ENCODE measurements around the gene SYF2. TPM values are rescaled to one million over a fixed set of nuclear protein-coding genes. Genes with fewer than 3 reads are reported as not detected.

SYF2 gene
- total RNA-seq, 3 donors from 2014 or later (not counting 1 experiment from before 2014, with no cell fraction given), result 67.9 to 92.2 (median 75.3) TPM

DNA sequence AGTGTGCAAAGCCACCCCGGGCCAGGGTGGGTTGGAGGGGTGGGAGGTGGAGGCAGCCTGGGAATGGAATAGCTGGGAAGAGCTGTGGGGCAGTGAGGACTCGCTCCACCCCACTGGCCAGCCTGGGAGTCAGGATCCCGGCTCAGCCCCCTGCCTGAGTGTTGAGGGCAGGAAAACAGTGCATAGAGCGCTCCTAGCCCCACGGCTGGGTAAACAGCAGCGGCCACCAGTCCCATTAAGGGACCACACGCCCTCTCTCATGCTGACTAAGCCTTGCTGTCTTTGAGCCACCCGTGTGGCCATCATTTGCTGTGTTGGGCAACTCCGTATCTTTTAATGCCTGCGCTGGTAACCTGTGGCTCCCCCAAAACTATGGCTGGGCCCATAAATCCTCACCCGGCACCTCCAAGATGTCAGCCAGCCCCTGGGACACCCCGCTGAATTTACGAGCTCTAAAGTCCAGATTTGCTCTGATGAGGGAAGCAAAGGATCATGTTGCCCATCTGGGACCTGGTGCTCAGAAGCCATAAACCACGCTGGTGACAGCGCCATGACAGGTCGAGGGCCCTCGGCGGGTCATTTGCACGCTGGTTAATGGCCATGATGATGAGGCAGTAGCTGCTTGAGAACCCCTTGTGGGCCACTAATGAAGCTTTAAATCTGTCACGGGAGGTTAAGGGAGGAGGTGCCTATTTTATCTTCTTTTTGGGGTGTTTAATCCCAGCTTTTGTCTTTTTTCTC lies 34.9 kb downstream of the SYF2 start:
- intact Hi-C loops (cut with micrococcal nuclease), result no loop called here
- no peak overlapping the region for H3K4me3 ChIP-seq (ENCODE audit: low read length)
- H3K27me3 ChIP-seq (ENCODE audit: control insufficient read depth, insufficient read depth, low read length), result no peaks in the 10 kb centered on the region
- DNase-seq (no peak), ATAC-seq (no peak)
- no peak overlapping the region for H3K27ac ChIP-seq (ENCODE audit: low read length)
- no peaks in the 10 kb centered on the region for H3K9me3 ChIP-seq (ENCODE audit: control insufficient read depth, insufficient read depth, low read length)
- no peaks in the 10 kb centered on the region for H3K4me1 ChIP-seq (ENCODE audit: control insufficient read depth, insufficient read depth, low read length)
- Mint-ChIP-seq H3K4me1 (peaks cover 15 to 23% of the 10 kb centered on the region in 2 donors), H3K27ac (no peak overlapping the region), H3K36me3 (no peaks in the 10 kb centered on the region), H3K27me3 (ENCODE audit: low read depth in 2 of 2) (peaks cover 0 to 9% of the 10 kb centered on the region in 2 donors), H3K9me3 (no peaks in the 10 kb centered on the region), H3K4me3 (no peak overlapping the region)
- H3K36me3 ChIP-seq (ENCODE audit: control insufficient read depth, insufficient read depth, low read length), result no peaks in the 10 kb centered on the region
- TF ChIP-seq, protein P1, sequence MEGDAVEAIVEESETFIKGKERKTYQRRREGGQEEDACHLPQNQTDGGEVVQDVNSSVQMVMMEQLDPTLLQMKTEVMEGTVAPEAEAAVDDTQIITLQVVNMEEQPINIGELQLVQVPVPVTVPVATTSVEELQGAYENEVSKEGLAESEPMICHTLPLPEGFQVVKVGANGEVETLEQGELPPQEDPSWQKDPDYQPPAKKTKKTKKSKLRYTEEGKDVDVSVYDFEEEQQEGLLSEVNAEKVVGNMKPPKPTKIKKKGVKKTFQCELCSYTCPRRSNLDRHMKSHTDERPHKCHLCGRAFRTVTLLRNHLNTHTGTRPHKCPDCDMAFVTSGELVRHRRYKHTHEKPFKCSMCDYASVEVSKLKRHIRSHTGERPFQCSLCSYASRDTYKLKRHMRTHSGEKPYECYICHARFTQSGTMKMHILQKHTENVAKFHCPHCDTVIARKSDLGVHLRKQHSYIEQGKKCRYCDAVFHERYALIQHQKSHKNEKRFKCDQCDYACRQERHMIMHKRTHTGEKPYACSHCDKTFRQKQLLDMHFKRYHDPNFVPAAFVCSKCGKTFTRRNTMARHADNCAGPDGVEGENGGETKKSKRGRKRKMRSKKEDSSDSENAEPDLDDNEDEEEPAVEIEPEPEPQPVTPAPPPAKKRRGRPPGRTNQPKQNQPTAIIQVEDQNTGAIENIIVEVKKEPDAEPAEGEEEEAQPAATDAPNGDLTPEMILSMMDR (IDR thresholded peaks at IDR 0.05), result no peak
- WGBS (ENCODE audit: insufficient coverage), result 92% methylated on average over 20 of the region's 20 CpGs

DNA sequence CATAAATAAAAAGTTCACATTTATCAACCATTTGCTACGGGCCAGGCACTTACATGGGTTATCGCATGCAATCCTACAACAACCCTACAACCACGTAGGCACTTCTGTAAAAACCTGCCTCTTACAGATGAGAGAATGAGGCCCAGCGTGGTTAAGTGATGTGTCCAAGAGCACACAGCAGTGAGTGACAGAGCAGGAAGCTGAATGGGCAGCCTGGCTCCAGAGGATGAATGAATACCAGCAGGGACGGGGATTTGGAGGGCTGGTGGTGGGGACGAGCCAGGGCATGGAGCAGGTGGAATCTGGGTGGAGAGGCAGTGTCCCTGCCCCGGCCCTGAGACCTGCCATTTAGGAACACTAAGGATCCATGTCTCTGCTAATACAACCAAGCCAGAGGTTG lies 35.5 kb downstream of the SYF2 start:
- H3K9me3 Mint-ChIP-seq, result no peaks in the 10 kb centered on the region
- no peaks in the 10 kb centered on the region for H3K36me3 Mint-ChIP-seq
- Histone ChIP-seq H3K4me1 (ENCODE audit: control insufficient read depth, insufficient read depth, low read length) (no peaks in the 10 kb centered on the region), H3K36me3 (ENCODE audit: control insufficient read depth, insufficient read depth, low read length) (no peaks in the 10 kb centered on the region), H3K9me3 (ENCODE audit: control insufficient read depth, insufficient read depth, low read length) (no peaks in the 10 kb centered on the region), H3K27me3 (ENCODE audit: control insufficient read depth, insufficient read depth, low read length) (no peaks in the 10 kb centered on the region), H3K27ac (ENCODE audit: low read length) (no peak overlapping the region), H3K4me3 (ENCODE audit: low read length) (no peak overlapping the region)
- TF ChIP-seq, protein P1 (IDR thresholded peaks at IDR 0.05), result no peak
- DNase-seq (no peak), ATAC-seq (no peak)
- H3K4me1 Mint-ChIP-seq, result peaks cover 15 to 23% of the 10 kb centered on the region in 2 donors
- 91% methylated on average over 7 of the region's 7 CpGs for WGBS (ENCODE audit: insufficient coverage)
- peaks cover 0 to 9% of the 10 kb centered on the region in 2 donors for H3K27me3 Mint-ChIP-seq (ENCODE audit: low read depth in 2 of 2)
- no peak overlapping the region for H3K27ac Mint-ChIP-seq
- no peak overlapping the region for H3K4me3 Mint-ChIP-seq
- intact Hi-C loops (cut with micrococcal nuclease), result no loop called here

DNA sequence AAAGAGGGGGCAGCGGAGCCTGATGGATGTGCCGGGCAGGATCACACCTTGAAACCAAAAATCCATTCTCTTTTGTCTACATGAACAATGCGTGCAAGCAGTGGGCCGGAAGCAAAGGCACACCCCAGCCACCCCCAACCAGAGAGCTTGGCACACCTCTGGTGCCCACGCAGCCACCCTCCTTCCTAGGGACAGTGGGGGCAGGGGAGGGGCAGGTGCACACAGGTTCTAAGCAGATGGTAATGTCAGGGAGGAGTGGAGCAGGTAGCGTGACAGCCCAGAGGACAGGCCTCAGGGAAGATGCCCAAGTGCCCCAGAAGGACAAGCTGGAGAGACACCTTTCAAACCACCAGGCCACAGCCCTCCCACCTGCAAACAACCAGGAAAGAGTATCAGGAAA lies 36.5 kb downstream of the SYF2 start:
- H3K4me1 Mint-ChIP-seq, result peaks cover 15 to 23% of the 10 kb centered on the region in 2 donors
- no peaks in the 10 kb centered on the region for H3K36me3 Mint-ChIP-seq
- no peak overlapping the region for H3K27ac Mint-ChIP-seq
- Histone ChIP-seq H3K27me3 (ENCODE audit: control insufficient read depth, insufficient read depth, low read length) (no peaks in the 10 kb centered on the region), H3K27ac (ENCODE audit: low read length) (no peak overlapping the region), H3K4me1 (ENCODE audit: control insufficient read depth, insufficient read depth, low read length) (no peaks in the 10 kb centered on the region), H3K4me3 (ENCODE audit: low read length) (no peak overlapping the region), H3K36me3 (ENCODE audit: control insufficient read depth, insufficient read depth, low read length) (no peaks in the 10 kb centered on the region), H3K9me3 (ENCODE audit: control insufficient read depth, insufficient read depth, low read length) (no peaks in the 10 kb centered on the region)
- H3K9me3 Mint-ChIP-seq, result no peaks in the 10 kb centered on the region
- no peak for DNase-seq
- TF ChIP-seq, protein P1 (IDR thresholded peaks at IDR 0.05), result no peak
- 93% methylated on average over 4 of the region's 6 CpGs for WGBS (ENCODE audit: insufficient coverage)
- H3K4me3 Mint-ChIP-seq, result no peak overlapping the region
- peaks cover 0 to 9% of the 10 kb centered on the region in 2 donors for H3K27me3 Mint-ChIP-seq (ENCODE audit: low read depth in 2 of 2)
- ATAC-seq, result no peak
- intact Hi-C loops (cut with micrococcal nuclease), result no loop called here
